Measurements from ENCODE around the gene MRC2. TPM values are rescaled to one million over a fixed set of nuclear protein-coding genes. Genes with fewer than 3 reads are reported as not detected.

Gene MRC2
- total and polyA plus RNA-seq, 9 of the 15 experiments (the other 6 are each of a cell fraction or from before 2014, with no cell fraction given), result 0.28 to 11.5 (median 6.6) TPM

- DNase-seq (ENCODE audit: extremely low read depth in 1 of 4, low spot score in 3 of 4), result peak; percentile 94 to 97 (median 96)
- Histone ChIP-seq H3K4me2 (ENCODE audit: insufficient read depth, low read length) (peak overlapping the region; percentile 96), H3K9me3 (replicated peaks; ENCODE audit: control insufficient read depth, insufficient read depth, low read depth, low read length) (no peaks in the 10 kb centered on the region), H3K9ac (ENCODE audit: insufficient read depth in 1 of 2, low read depth in 2 of 2, low read length in 2 of 2) (peak overlapping the region; percentile 70 to 91), H3K4me3 (peak overlapping the region; percentile 47), H2AFZ (ENCODE audit: low read depth, low read length) (peak overlapping the region; percentile 87), H3K36me3 (ENCODE audit: control insufficient read depth, insufficient read depth, low read length) (no peaks in the 10 kb centered on the region; the same call in 2 of the 3 replicates), H3K9me1 (ENCODE audit: control insufficient read depth, insufficient read depth, low read length) (no peaks in the 10 kb centered on the region), H3K27me3 (ENCODE audit: control insufficient read depth in 2 of 2, insufficient read depth in 2 of 2, low read length in 2 of 2) (no peaks in the 10 kb centered on the region), H3K27ac (ENCODE audit: extremely low read depth, low read depth, low read length) (peak overlapping the region; percentile 87), H4K20me1 (replicated peaks; ENCODE audit: control insufficient read depth, insufficient read depth, low read length) (no peaks in the 10 kb centered on the region), H3K79me2 (ENCODE audit: control insufficient read depth, insufficient read depth, low read length) (peaks cover 9% of the 10 kb centered on the region; the same call in 2 of the 3 replicates), H3K4me1 (replicated peaks in 1 of 2; ENCODE audit: control insufficient read depth in 2 of 2, insufficient read depth in 2 of 2, low read length in 2 of 2) (peaks cover 16 to 44% of the 10 kb centered on the region in 2 experiments)
- in situ Hi-C loops (cut with MboI), result loop anchor here (25.0 kb wide), 1 partner anchor 731 kb away; no protein-coding TSS in a partner anchor
- peak; percentile 97 for ATAC-seq
- FAIRE-seq, result peak; percentile 99
- POLR2A ChIA-PET, result interaction anchor here (0.6 to 1.7 kb wide), 7 partner anchors 9 to 750 kb away, joined by 3 to 8 read pairs (median 4); no protein-coding TSS in a partner anchor
- WGBS (ENCODE audit: insufficient coverage, low coverage, missing lambda C conversion rate), result 16% methylated on average over 15 of the region's 17 CpGs
- BruUV-seq (replicated peaks), result no TSS peak
- intact Hi-C loops (cut with micrococcal nuclease), result no loop called here
- CTCF ChIA-PET (ENCODE audit: low intra/inter-chr PET ratio), result no interaction called here
- TF ChIP-seq ZNF318 (IDR thresholded peaks at IDR 0.05; ENCODE audit: borderline replicate concordance in 1 of 2, low read depth in 1 of 2), result peak in 1 of 2 experiments; percentile 39; a peak in 1 of 4 replicates
- TF ChIP-seq HOMEZ (CRISPR knock-in tag; IDR thresholded peaks at IDR 0.05), result no peak
- peak; percentile 84; the same call in 1 of the 2 replicates for TF ChIP-seq GATAD2A (IDR thresholded peaks at IDR 0.05)
- peak; percentile 76; the same call in 1 of the 2 replicates for TF ChIP-seq MYNN (IDR thresholded peaks at IDR 0.05)
- no peak for TF ChIP-seq MYNN (CRISPR knock-in tag; IDR thresholded peaks at IDR 0.05)
- TF ChIP-seq HCFC1 (IDR thresholded peaks at IDR 0.05; ENCODE audit: low read depth, low read length), result 0 out of 2 replicates have a peak, but pooled peaks have one; percentile 13
Measured at GRCh38 chr17:62681061-62681938, 53.8 kb downstream of the MRC2 start.

All from K562 (cell line).